HG03342 (cell line): ENCODE measurements around the gene GPRC5A.

Experiments used
- ATAC-seq: cut with Tn5 transposase; IDR thresholded peaks from one replicate; pipeline ENCODE4 v1.9.1; 2021; ENCODE audit warnings: mild to moderate bottlenecking, moderate library complexity; ENCODE audit not compliant: unreplicated experiment

Gene GPRC5A

DNA sequence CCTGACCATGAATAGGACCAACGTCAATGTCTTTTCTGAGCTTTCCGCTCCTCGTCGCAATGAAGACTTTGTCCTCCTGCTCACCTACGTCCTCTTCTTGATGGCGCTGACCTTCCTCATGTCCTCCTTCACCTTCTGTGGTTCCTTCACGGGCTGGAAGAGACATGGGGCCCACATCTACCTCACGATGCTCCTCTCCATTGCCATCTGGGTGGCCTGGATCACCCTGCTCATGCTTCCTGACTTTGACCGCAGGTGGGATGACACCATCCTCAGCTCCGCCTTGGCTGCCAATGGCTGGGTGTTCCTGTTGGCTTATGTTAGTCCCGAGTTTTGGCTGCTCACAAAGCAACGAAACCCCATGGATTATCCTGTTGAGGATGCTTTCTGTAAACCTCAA, 17.3 kb downstream of the GPRC5A start:
- ATAC-seq = no peak

DNA sequence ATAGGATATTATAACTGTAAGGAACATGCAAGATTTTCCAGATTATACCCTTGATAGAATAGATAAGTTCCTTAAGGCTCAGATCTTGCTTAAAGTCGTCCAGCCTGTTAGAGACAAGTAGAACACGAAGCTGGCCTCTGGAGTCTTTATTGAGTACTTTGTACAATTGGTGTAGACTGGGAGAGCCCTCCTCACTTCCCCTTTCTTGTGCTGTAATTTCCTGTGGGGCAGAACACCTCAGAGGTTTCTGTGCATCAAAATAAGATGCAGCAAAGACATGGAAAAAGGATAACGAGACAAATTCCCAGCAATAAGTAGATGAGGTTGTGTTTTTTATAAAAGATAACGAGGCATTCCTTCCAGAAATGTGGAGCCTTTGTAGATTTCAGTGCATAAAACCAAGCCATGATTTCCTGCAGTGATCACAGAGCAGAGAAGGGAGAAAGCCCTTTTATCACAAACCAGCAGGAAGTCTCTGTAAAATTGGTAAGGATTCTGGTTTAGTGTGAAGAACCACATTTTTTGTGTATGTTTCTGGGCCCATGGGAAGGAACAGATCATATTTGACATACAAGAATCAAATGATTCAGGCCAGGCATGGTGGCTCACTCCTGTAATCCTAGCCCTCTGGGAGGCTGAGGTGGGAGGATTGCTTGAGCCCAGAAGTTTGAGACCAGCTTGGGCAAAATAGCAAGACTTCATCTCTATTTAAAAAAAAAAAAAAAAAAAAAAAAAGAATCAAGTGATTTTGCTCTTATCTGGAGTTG, 18.0 kb downstream of the GPRC5A start:
- ATAC-seq = peak; percentile 73

DNA sequence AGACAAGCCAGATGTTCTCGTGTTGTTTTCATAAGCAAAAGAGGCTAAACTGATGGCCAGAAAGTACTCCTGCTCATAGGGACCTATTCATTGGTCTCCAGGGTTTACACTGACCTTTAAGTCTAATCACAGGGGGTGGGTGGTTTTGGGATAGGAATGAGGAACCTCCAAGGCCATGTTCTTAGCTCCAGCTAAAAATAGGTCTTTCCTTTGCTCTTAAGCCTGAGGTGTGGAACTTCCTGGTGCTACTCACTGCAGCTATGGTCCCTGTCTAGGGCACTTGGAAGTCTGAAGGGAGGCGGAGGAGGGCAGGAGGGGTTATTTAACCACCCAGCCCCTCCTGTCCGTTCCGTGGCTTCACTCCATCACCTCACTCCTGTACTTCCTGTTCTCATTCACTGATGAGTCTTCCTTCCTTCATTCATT, 18.6 kb downstream of the GPRC5A start:
- no peak for ATAC-seq

DNA sequence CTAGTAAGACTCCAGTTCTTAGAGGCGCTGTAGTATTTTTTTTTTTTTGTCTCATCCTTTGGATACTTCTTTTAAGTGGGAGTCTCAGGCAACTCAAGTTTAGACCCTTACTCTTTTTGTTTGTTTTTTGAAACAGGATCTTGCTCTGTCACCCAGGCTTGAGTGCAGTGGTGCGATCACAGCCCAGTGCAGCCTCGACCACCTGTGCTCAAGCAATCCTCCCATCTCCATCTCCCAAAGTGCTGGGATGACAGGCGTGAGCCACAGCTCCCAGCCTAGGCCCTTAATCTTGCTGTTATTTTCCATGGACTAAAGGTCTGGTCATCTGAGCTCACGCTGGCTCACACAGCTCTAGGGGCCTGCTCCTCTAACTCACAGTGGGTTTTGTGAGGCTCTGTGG, 21.3 kb downstream of the GPRC5A start:
- ATAC-seq = no peak

DNA sequence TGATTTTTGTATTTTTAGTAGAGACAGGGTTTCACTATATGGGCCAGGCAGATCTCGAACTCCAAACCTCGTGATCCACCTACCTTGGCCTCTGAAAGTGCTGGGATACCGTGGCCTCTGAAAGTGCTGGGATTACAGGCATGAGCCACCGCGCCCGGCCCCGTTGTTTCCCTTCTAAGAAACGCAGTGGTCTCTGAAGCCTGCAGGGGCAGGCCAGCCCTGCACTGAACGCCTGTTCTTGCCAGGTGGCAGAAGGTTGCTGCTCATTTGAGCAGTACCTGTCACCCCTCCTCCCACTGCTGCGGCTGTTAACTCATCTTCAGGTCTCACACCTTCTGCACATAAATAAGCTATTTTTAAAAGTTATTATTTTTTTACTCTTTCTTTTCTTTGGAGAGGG, 24.3 kb downstream of the GPRC5A start:
- ATAC-seq = no peak

DNA sequence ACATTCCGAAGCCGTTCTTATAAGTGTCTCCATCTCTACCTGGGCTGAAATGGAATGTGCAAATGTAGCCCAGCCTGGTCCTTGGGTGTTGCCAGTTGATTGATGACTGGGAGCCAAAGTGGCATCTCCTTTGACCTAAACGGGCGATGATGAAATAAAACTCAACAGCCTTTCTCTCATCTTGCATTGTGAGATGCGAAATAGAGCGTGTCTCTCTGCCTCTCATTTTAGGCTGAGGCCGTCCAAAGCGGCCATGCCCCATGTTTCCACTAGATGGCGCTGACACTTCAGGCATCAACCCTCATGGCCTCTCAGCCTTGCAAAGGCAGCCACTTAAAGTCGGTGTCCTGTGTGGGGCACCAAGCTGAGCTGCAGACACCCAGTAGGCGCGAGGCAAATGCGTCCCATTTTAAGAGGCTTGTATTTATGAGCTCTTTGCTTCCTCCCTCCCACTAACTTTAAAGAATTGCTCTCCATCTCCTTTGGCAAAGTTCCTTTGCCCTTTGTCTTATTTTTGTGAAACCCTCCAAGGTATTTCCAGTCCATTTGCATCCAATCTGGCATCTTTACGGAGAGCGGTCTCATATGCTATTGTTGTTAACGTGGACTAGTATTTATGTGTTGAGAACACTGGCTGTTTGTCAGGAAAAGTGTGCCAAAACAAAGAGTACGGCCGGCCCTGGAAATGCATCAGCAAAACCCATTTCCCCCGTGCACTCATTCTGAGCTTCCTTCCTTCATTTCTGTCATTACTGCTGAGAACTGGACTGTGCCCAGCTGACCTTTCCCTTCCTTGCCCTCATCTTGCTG, 25.0 kb downstream of the GPRC5A start:
- ATAC-seq = peak; percentile 98

DNA sequence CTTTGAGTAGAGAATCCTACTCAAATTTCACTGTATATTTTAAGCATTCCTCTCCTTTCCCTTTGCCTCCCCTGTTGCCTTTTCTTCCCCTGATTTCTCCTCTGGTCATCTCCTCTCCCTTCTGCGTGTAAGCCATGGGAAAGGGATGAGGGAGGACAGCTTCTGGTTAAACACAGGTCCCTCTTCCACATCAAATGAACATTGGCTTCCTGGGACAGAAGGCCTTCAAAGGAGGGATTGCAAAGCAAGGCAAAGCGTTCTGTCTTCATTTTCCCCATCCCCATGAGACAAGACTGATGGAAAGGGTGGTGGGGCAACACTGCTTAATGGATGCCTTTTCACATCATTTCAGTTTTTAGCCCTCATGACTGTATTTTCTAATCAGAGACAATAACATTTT, 26.2 kb downstream of the GPRC5A start:
- no peak for ATAC-seq

DNA sequence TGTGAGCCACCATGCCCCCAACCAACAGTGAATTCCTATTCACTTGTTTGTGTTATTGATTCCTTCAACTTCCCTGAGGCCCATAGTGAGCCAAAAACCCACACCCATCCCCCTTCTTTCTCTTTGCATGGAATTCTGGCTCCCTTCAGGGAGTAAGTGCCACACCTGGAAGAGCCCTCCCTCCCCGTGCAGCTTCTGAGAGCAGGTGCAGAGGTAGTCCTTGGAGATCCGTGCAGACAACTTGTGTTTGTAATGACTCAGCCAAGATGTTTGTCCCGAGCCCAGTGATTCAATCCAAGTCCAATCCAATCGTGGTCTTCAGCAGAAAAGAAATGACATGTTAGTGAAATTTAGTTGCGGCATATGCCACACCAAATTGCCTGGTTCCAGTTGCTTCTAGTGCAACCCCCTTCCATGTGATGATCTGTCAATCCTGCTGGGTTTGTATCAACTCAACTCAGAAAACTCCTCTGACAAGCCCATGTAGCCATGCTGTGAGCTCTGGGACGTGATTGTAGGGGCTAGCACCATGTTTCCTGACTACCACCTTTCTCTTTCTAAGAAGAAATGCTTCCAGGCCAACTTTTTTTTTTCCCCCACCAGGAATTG, 27.5 kb downstream of the GPRC5A start:
- ATAC-seq = no peak

DNA sequence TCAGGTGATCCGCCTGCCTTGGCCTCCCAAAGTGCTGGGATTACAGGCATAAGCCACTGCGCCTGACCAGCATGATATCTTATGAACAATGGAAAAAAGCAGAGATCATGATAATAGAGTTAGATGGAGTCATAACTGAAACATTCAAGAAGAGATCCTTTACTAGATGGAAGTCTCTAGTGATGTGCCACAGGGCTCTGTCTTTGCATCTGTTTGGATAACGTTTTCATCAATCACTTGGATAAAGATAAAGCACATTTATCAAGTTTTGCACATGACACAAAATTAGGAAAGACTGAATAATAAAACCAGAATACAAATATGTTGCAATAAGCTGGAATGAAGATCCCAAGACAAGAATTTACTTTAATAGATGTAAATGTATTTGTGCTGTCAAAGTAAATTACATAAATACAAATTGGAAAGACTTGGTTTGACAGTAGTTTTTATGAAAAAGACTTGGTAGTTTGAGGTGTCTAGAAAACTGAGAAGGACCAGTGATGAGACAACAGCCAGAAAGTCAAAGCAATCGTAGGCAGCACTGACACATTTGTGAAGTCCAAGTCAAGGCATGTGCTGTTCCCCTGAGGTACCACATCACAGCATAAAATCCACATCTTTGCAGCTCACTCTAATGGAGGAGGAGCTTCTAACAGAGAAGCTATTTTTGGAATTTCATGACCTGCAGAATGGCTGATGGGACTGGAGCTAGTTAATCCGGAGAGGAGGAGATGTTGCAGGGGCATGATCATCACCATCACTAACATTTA, 28.5 kb downstream of the GPRC5A start:
- no peak for ATAC-seq

DNA sequence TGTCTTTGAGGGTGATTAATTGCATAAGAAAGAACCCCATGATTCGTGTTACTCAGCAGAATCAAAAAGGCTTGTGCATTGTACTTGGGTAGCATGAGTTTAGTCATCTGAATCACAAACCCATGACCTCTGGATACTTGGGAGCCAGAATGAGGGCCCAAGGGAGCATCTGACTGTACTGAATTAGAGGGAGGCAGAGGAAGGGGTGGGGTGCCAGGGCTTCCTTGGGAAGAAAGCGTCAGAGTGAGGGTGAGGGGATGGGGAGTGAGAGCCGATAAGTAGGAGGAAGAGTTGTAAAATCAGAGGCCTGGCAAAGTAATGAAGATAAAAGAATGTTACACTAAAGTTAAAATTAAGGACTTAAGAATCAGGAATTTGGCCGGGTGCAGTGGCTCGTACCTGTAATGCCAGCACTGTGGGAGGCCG, 30.8 kb downstream of the GPRC5A start:
- no peak for ATAC-seq

DNA sequence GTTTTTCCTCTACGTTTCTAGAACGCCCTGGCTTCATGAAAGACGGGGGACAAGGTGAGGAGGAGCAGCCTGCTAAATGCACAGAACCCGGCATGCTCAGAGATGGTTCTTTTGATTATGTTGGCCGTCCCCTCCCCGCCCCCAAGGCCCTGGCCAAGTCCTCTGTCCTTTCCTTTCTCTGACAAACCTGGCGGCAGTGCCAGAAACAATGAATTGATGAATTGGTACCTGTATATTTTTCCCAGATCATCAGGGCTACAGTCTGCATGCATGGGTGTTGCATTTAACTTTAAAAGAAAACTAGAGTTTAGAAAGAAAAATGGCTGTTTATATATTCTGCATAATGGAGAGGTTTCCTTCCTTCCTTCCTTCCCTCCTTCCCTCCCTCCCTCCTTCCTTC, 31.6 kb downstream of the GPRC5A start:
- ATAC-seq = no peak

DNA sequence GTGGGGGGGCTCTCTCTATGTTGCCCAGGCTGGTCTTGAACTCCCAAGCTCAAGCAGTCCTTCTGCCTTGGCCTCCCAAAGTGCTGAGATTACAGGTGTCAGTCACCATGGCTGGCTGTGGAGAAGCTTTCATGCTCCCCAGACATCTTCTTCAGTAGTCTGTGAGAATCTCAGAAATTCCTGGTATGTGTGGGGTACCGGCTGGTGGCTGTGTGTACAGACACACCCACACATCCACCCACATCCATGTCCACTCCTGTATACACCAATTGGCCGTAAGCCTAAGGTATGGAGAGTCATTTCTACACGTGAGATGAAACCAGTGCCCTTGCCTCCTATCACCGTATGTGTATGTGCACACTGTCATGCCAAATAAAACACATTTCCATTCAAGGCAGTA, 32.8 kb downstream of the GPRC5A start:
- no peak for ATAC-seq

DNA sequence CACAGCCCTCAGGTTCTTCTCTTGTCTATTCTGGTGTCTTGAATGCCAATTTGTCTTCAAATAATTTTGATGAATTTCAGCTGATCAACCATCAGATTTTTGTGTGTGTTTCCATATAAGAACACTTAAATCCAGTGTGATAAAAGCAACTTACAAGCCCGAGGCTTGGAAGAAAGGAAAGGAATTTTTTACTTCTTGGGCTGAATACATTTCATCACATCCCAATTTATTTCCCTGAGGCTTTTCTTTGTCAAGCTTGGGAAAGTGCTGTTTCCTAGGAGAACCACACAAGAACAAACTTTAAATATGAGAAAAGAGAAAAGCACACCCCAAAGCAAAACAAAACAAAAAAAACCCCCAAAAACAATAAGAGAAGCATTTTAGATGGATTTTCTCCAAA, 34.0 kb downstream of the GPRC5A start:
- ATAC-seq = no peak

DNA sequence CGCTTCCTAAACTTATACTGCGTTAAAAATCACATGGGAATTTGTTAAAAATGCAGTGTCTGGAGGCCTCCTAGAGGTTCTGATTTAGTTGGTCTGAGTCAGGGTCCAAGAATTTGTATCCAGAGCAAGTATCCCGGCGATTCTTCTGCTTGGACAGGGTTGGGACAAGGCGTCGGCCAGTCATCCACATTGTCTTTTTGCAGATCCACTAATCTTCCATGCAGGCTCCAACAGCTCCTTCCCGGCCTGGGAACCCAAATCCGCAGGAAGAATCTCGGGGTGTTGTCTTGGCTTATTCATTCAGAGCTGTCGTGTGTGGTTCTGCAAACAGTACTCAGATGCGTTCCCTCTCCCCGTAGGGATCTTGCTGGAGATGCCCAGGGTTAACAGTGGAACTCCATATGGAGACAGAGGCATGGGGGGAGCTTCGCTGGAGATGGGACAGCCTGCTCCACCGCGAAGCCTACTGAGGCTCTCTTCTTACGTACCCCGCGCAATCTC, 35.3 kb downstream of the GPRC5A start:
- ATAC-seq = no peak

DNA sequence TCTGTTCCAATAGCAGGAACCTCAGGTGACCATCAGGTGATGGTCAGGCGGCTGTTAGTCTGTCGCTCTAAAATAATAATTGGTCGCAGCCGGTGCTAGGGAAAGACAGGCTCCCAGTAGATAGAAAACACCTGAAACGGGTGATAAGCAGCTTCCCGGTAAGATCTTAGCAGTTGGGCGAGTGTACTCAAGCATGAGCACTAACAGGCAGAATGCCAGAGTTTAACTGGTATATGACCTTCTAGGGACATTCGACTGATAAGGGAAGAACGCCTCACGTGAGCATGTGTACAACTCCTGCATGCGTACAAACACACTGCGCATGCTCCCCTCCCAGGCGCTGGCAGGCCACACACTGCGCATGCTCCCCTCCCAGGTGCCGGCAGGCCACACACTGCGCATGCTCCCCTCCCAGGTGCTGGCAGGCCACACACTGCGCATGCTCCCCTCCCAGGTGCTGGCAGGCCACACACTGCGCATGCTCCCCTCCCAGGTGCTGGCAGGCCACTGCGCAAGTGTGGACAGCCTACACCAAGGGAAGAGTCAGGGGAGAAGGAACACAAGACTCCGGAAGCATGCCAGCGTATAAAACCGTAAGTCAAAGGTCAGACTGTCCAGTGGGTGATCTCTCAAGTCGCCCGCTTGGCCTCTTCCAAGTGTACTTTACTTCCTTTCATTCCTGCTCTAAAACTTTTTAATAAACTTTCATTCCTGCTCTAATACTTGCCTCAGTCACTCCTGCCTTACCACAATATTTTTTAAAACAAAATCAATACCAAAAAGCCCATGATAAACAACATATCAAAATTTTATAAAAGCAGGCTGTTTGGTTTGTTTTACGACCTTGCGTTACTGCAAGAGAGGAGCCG, 36.1 kb downstream of the GPRC5A start:
- ATAC-seq = no peak

DNA sequence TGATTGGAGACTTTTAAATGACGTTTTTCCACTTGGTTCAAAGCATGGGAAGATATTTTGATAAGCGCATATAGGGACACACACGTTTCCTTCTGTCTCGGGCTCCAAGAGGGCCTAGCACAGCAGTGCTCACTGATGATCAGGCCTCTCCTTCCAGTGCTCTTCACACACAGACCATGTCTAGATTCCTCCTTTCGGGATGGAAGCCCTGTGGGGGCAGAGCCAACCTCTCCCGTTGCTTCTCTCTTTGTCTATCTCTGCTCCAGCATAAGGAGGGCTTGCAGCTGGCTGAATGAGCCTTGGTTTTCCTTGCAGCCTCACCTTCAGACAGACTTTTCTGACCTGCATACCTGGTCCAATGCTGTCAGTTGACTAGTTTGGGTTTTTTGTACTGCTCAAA, 38.3 kb downstream of the GPRC5A start:
- no peak for ATAC-seq

DNA sequence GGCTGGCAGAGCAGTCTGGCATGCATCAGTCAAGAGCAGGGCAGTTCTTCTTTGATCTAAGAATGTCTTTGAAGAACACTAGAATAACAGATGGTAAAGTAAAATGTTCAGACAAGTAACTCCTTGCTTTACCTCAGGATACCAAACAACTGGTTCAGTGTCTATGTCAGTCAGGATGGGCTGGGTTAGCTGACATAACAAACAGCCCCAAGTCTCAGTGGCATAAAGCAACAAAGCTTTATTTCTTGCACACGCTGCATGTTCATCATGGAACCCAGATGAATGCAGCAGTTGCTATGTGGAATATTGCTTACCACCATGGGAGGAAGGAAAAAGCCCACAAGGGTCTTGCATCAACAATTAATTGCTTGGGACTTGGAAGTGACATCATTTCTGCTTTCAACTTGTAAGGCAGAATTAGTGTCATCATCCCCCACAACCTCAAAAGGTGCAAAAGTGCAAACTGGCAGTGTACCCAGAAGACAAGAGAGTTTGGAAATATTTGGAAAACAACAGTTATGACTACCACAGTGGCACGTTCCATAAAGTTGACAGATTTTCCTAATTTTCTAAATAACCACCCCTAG, 39.4 kb downstream of the GPRC5A start:
- ATAC-seq = no peak

DNA sequence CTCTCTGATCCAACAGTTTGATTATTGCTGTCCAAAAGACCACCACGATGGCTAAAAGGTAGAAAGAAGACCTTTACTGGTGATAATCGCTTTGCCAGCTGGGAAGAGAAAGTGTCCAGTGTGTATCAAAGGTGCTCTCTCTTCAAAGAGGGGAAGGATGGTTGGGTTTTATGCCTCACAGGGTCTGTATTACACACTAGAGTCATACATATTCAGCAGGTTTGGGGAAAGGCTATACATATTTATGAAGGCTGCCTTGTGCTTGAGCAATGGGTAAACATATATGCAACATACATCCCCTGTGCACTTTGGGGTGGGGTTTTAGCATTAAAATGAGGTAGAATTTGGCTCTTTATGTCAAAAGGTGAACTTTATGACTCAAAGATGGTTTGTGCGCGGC, 42.4 kb downstream of the GPRC5A start:
- ATAC-seq = no peak

DNA sequence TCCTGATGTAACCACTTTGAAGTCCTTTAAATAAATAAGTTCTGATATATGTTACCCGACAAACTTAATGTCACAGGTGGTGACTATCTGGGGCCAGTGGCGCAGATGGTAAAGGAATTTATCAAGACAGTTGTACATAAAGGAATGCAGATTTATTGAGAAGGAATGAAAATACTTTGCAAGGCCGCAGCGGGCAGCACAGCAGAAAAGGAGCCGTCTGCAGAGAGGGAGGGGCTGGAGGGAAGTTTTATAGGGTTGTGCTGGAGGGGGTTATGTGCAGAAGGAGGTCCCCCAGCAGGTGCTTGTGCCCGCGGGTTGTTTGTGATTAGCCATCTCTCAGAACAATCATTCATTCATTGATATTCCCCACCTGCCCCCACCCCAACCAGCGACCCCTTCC, 43.2 kb downstream of the GPRC5A start:
- no peak for ATAC-seq
